Activated T-cell treated with anti-CD3 and anti-CD28 coated beads, Interleukin-2, amount 50 U/mL, for 72 hours (primary cell): ENCODE measurements around the gene RABL6. TPM values are rescaled to one million over a fixed set of nuclear protein-coding genes. Genes with fewer than 3 reads are reported as not detected.
A peak's percentile ranks its signal among the peaks of the same experiment; 100 is the strongest.
"Not testable (repeated sequence)": the region's sequence is repeated elsewhere in the genome, so short reads cannot be mapped to it uniquely, and the experiment has no call there.

Source experiments
- ATAC-seq, 2 donors: fragments of 150-1000 bp; cut with Tn5 transposase; replicated peaks in 1 of 2; 2 replicates each; pipeline ENCODE4 v1.10.0; 2021; ENCODE audit warnings: moderate library complexity in 2 of 2, mild to moderate bottlenecking in 1 of 2
- DNase-seq, 2 donors: peaks; one replicate each; pipeline ENCODE4 v3.0.0; 2021 to 2022; ENCODE audit warnings: mixed read lengths in 1 of 2
- H3K27ac Mint-ChIP-seq: one replicate; pipeline ENCODE4 v1.8.0; 2022; ENCODE audit warnings: mild to moderate bottlenecking, moderate library complexity, mixed read lengths
- H3K27me3 Mint-ChIP-seq: one replicate; pipeline ENCODE4 v1.8.0; 2022; ENCODE audit warnings: low read depth, mixed read lengths
- H3K36me3 Mint-ChIP-seq, 2 donors: one replicate each; pipeline ENCODE4 v1.8.0; 2022; ENCODE audit warnings: mixed read lengths in 2 of 2, mild to moderate bottlenecking in 1 of 2; ENCODE audit not compliant: insufficient read depth in 2 of 2
- H3K4me1 Mint-ChIP-seq: one replicate; pipeline ENCODE4 v1.8.0; 2022; ENCODE audit warnings: low read depth, mixed read lengths
- H3K4me3 Mint-ChIP-seq, 2 donors: one replicate each; pipeline ENCODE4 v1.8.0; 2022; ENCODE audit warnings: mild to moderate bottlenecking in 2 of 2, mixed read lengths in 2 of 2, moderate library complexity in 2 of 2
- H3K9me3 Mint-ChIP-seq, 2 donors: one replicate each; pipeline ENCODE4 v1.8.0; 2022; ENCODE audit warnings: mixed read lengths in 2 of 2
- total RNA-seq, 2 donors: library from RNA; stranded (reverse); gene quantifications; one replicate each; pipeline ENCODE4 v1.2.3, GENCODE V29; 2022

The RABL6 gene
- total RNA-seq, 2 donors from 2014 or later, result 65.7 to 66.8 TPM

DNA sequence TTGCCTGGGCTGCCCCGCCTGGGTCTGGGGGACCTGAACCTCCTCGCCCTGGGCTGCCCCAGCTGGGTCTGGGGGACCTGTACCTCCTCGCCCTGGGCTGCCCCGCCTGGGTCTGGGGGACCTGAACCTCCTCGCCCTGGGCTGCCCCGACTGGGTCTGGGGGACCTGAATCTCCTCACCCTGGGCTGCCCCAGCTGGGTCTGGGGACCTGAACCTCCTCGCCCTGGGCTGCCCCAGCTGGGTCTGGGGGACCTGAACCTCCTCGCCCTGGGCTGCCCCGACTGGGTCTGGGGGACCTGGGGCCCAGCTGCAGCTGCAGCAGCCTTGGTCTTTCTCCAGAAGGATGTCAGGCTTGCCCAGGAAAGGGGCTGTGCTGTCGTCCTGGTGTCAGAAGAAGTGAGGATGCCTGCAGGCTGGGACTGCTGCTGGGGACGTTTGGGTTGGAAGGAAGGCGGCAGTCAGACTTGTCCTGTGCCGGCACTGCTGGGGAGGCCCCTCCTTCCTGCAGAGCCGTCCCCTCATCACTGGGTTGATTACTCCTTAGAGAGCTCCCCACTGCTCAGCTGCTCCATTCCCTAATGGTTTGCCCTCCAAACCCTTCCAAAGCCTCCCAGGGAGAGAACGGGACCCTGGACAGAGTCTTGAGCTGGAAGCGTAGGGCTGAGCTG is 25.8 kb downstream of the RABL6 start:
- H3K27me3 Mint-ChIP-seq, H3K4me3 Mint-ChIP-seq, H3K27ac Mint-ChIP-seq, H3K9me3 Mint-ChIP-seq, DNase-seq, ATAC-seq, H3K4me1 Mint-ChIP-seq, H3K36me3 Mint-ChIP-seq: not testable (repeated sequence)

DNA sequence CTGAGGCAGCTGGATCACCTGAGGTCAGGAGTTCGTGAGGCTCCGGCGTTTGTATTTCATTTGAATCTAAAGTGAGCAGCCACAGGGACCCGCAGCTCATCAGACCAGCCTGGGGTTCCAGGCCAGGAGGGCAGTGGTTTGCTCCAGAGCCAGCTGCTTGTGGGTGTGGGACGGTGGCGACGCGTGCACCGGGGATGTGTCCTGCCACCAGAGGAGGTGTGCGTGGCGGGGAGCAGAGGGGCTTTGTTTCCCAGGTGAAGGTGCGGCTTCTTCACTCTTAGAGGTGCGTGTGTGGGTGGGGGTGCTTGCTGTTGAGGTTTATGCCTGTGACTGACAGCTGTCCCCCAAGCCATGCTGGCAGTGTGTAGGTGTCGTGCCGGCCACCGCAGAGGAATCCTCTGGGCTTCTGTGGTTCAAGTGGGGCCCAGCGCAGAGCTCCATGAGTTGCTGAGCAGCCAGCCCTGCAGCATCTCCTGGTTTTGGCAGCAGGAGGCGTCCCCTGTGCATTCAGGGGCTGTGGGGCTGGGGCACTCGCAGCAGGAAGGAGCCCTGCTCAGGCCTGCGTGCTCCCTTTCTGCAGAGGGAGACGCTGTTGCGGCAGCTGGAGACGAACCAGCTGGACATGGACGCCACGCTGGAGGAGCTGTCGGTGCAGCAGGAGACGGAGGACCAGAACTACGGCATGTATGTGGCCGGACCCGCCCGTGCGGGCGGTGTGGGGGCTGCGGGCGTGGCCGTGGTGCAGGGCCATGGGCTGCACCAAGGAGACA is 27.6 kb downstream of the RABL6 start:
- no peaks in the 10 kb centered on the region for H3K9me3 Mint-ChIP-seq
- no peak overlapping the region for H3K27ac Mint-ChIP-seq
- no peak overlapping the region for H3K4me3 Mint-ChIP-seq
- H3K4me1 Mint-ChIP-seq, result peaks cover 5% of the 10 kb centered on the region
- peaks cover 0 to 4% of the 10 kb centered on the region in 2 donors for H3K36me3 Mint-ChIP-seq
- no peaks in the 10 kb centered on the region for H3K27me3 Mint-ChIP-seq
- no peak for DNase-seq
- ATAC-seq, result peak in 1 of 2 donors; percentile 4

- Mint-ChIP-seq H3K4me3 (no peak overlapping the region), H3K9me3 (no peaks in the 10 kb centered on the region), H3K27ac (no peak overlapping the region), H3K36me3 (peaks cover 0 to 4% of the 10 kb centered on the region in 2 donors), H3K27me3 (no peaks in the 10 kb centered on the region), H3K4me1 (peaks cover 5% of the 10 kb centered on the region)
- ATAC-seq, result no peak
- DNase-seq, result no peak
Observed at GRCh38 chr9:136835932-136836904, 28.5 kb downstream of the RABL6 start.

DNA sequence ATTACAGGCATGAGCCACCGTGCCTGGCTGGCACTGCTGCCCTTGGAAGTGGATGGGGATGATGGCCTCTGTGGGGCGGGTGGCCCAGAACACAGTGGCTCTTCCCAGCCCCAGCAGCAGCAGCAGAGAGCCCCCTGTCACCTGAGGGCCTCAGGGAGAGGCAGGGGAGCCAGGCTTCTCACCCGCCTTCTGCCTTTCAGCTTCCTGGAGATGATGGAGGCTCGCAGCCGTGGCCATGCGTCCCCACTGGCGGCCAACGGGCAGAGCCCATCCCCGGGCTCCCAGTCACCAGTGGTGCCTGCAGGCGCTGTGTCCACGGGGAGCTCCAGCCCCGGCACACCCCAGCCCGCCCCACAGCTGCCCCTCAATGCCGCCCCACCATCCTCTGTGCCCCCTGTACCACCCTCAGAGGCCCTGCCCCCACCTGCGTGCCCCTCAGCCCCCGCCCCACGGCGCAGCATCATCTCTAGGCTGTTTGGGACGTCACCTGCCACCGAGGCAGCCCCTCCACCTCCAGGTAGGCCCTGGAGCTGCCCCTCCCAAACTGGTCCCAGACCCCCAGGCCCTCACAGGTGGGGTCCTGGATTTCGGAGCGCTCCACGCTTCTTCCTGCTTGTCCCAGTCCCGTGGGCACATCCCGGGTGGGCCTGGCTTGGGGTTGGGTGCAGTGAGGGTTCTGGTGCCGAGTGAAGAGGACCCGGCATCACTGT is 29.6 kb downstream of the RABL6 start:
- ATAC-seq, result no peak
- peaks cover 15% of the 10 kb centered on the region for H3K4me1 Mint-ChIP-seq
- no peak overlapping the region for H3K4me3 Mint-ChIP-seq
- H3K27ac Mint-ChIP-seq, result no peak overlapping the region
- H3K36me3 Mint-ChIP-seq, result peaks cover 0 to 2% of the 10 kb centered on the region in 2 donors
- H3K27me3 Mint-ChIP-seq, result no peaks in the 10 kb centered on the region
- DNase-seq, result no peak
- H3K9me3 Mint-ChIP-seq, result no peaks in the 10 kb centered on the region

- H3K9me3 Mint-ChIP-seq, H3K27ac Mint-ChIP-seq, H3K36me3 Mint-ChIP-seq, H3K27me3 Mint-ChIP-seq, H3K4me3 Mint-ChIP-seq, ATAC-seq, DNase-seq: not testable (repeated sequence)
- H3K4me1 Mint-ChIP-seq, result peaks cover 18% of the 10 kb centered on the region
Observed at GRCh38 chr9:136837856-136838277, 30.1 kb downstream of the RABL6 start.

DNA sequence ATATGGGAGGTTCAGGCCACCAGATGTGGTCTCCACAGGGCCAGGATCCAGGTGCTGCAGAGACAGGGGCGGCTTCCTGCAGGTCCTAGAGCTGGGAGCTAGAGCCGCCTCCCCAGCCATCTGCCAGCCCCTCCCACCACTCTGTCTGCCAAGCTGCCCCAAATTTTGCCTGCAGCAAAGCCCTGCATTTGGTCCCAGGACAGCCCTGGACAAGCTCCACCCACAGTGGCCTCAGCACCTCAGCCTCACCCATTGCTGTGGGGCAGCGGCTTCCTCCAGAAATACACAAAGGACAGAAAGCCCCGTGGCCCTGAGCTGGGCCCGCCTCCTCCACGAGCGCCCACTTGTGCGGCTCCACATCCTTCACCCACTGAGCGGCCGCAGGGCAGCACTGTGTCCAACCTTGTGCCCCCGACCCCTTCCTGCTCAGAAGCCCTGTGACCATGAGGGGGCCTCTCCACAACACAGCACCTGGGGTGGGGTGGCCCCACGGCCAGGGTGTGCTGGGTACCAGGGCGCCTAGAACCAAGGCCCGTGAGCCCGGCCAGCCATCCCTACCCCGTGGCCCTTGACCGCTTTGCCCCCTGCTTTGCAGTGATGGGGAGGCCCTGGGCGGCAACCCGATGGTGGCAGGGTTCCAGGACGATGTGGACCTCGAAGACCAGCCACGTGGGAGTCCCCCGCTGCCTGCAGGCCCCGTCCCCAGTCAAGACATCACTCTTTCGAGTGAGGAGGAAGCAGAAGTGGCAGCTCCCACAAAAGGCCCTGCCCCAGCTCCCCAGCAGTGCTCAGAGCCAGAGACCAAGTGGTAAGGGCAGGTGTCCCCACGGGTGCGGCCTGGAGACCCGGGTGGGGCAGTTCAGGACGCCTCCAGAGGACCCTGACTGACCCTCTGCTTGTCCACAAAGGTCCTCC is 30.8 kb downstream of the RABL6 start:
- Mint-ChIP-seq H3K4me1 (peaks cover 18% of the 10 kb centered on the region), H3K4me3 (no peak overlapping the region), H3K27me3 (no peaks in the 10 kb centered on the region), H3K9me3 (no peaks in the 10 kb centered on the region), H3K36me3 (peaks cover 0 to 1% of the 10 kb centered on the region in 2 donors), H3K27ac (no peak overlapping the region)
- no peak for DNase-seq
- no peak for ATAC-seq

- H3K27me3 Mint-ChIP-seq, result no peaks in the 10 kb centered on the region
- ATAC-seq (no peak), DNase-seq (no peak)
- no peak overlapping the region for H3K4me3 Mint-ChIP-seq
- peaks cover 0 to 1% of the 10 kb centered on the region in 2 donors for H3K36me3 Mint-ChIP-seq
- H3K27ac Mint-ChIP-seq, result no peak overlapping the region
- peaks cover 18% of the 10 kb centered on the region for H3K4me1 Mint-ChIP-seq
- H3K9me3 Mint-ChIP-seq, result no peaks in the 10 kb centered on the region
Observed at GRCh38 chr9:136839229-136840139, 31.7 kb downstream of the RABL6 start.

- no peak for ATAC-seq
- Mint-ChIP-seq H3K36me3 (no peaks in the 10 kb centered on the region), H3K4me3 (no peak overlapping the region), H3K27ac (no peak overlapping the region), H3K27me3 (no peaks in the 10 kb centered on the region), H3K9me3 (no peaks in the 10 kb centered on the region), H3K4me1 (peaks cover 18% of the 10 kb centered on the region)
- no peak for DNase-seq
Observed at GRCh38 chr9:136840140-136840876, 32.6 kb downstream of the RABL6 start.

- DNase-seq (no peak), ATAC-seq (no peak)
- no peaks in the 10 kb centered on the region for H3K27me3 Mint-ChIP-seq
- no peak overlapping the region for H3K4me3 Mint-ChIP-seq
- no peaks in the 10 kb centered on the region for H3K36me3 Mint-ChIP-seq
- no peaks in the 10 kb centered on the region for H3K9me3 Mint-ChIP-seq
- no peak overlapping the region for H3K27ac Mint-ChIP-seq
- peaks cover 18% of the 10 kb centered on the region for H3K4me1 Mint-ChIP-seq
Observed at GRCh38 chr9:136840877-136841645, 33.3 kb downstream of the RABL6 start.
